ENCODE measurements around the gene TMEM129.
"Not testable (repeated sequence)": the region's sequence is repeated elsewhere in the genome, so short reads cannot be mapped to it uniquely, and the experiment has no call there.

- not testable (repeated sequence) for TF ChIP-seq CTCF, POLR2A (IDR thresholded peaks at IDR 0.05)
Observed at GRCh38 chr4:1701671-1702070, 19.5 kb downstream of the TMEM129 start.
